ENCODE measurements around the gene SLC12A2.

SLC12A2 gene

GRCh38 chr5:128083033-128083810, at the start of gene SLC12A2:
Gene SLC12A2, plus strand, starts transcription at chr5:128083766. Its CDS starts 189 bp downstream, at chr5:128083955.
- FAIRE-seq: no peak

GRCh38 chr5:128035689-128036088, 47.9 kb upstream of the SLC12A2 start:
- FAIRE-seq: no peak

GRCh38 chr5:128036950-128037349, 46.6 kb upstream of the SLC12A2 start:
- FAIRE-seq: no peak

- no peak for FAIRE-seq
Observed at GRCh38 chr5:128038643-128039042, 44.9 kb upstream of the SLC12A2 start.

GRCh38 chr5:128040927-128041326, 42.6 kb upstream of the SLC12A2 start:
- no peak for FAIRE-seq

- FAIRE-seq: no peak
Observed at GRCh38 chr5:128052780-128053179, 30.8 kb upstream of the SLC12A2 start.

GRCh38 chr5:128053291-128053954, 30.1 kb upstream of the SLC12A2 start:
- FAIRE-seq: no peak

GRCh38 chr5:128060644-128061385, 22.8 kb upstream of the SLC12A2 start:
- no peak for FAIRE-seq

GRCh38 chr5:128062172-128062746, 21.3 kb upstream of the SLC12A2 start:
- FAIRE-seq: no peak

GRCh38 chr5:128074171-128074570, 9.4 kb upstream of the SLC12A2 start:
- no peak for FAIRE-seq

- no peak for FAIRE-seq
Observed at GRCh38 chr5:128074953-128075352, 8.6 kb upstream of the SLC12A2 start.

GRCh38 chr5:128077526-128077925, 6.0 kb upstream of the SLC12A2 start:
- FAIRE-seq: no peak

GRCh38 chr5:128081111-128081851, 2.3 kb upstream of the SLC12A2 start:
- FAIRE-seq: no peak

- no peak for FAIRE-seq
Observed at GRCh38 chr5:128082551-128083032, 974 bp upstream of the SLC12A2 start.

- no peak for FAIRE-seq
Observed at GRCh38 chr5:128083811-128084227, 253 bp downstream of the SLC12A2 start.

- FAIRE-seq: no peak
Observed at GRCh38 chr5:128084228-128085167, 932 bp downstream of the SLC12A2 start.

- no peak for FAIRE-seq
Observed at GRCh38 chr5:128085413-128085812, 1.8 kb downstream of the SLC12A2 start.

GRCh38 chr5:128091579-128091978, 8.0 kb downstream of the SLC12A2 start:
- FAIRE-seq: no peak

- no peak for FAIRE-seq
Observed at GRCh38 chr5:128092144-128092543, 8.6 kb downstream of the SLC12A2 start.

GRCh38 chr5:128093368-128093767, 9.8 kb downstream of the SLC12A2 start:
- no peak for FAIRE-seq

GRCh38 chr5:128097224-128097623, 13.7 kb downstream of the SLC12A2 start:
- FAIRE-seq: no peak

All from endometrium (tissue), 2 donors.